ENCODE results near the gene SEC24C.
A peak's percentile ranks its signal among the peaks of the same experiment; 100 is the strongest.

SEC24C gene

DNA sequence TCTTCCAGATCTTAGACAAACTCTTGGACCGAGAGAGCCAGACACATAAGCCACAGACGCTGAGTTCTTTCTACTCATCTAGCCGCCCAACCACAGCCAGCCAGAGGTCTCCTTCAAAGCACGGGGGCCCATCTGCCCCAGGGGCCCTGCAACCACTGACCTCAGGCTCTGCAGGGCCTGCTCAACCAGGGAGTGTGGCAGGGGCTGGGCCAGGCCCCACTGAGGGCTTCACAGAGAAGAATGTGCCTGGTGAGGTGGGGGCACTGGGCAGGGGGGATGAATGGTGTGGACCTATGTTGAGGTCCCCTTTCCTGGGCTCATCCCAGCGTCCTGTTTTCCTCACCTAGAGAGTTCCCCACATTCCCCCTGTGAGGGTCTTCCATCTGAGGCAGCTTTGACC, 52.6 kb downstream of the SEC24C start:
- DNase-seq, result no peak

DNA sequence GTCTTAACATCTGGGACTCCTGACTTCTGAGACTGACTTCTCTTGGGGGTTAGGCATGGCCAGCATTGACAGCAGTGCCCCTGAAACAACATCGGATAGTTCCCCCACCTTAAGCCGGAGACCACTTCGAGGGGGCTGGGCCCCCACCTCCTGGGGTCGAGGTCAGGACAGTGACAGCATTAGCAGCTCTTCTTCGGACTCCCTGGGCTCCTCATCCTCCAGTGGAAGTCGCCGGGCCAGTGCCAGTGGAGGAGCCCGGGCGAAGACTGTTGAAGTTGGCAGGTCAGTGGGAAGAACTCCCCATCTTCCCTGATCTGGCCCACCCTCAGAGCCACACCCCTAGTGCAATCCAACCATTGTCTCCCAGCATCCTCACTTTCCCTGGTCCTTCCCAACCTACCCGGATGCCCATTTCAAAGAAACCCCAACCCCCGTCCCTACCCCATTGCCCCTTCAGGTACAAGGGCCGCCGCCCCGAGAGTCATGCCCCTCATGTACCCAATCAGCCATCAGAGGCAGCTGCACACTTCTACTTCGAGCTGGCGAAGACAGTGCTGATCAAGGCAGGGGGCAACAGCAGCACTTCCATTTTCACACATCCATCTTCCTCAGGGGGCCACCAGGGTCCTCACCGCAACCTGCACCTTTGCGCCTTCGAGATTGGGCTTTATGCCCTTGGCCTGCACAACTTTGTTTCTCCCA, 53.3 kb downstream of the SEC24C start:
- no peak for DNase-seq

DNA sequence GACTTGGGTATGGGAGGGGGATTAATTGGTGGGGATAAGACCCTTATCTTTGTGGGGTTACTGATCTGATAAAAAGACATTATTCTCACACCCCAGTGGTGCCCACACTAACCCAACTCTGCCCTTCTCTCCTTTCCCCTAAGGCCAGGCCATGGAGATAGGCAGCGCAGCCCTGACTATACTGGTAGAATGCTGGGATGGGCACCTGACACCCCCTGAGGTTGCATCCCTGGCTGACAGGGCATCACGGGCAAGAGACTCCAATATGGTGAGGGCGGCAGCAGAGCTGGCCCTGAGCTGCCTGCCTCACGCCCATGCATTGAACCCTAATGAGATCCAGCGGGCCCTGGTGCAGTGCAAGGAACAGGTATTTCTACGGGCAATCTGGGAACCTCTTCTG, 53.9 kb downstream of the SEC24C start:
- DNase-seq, result no peak

DNA sequence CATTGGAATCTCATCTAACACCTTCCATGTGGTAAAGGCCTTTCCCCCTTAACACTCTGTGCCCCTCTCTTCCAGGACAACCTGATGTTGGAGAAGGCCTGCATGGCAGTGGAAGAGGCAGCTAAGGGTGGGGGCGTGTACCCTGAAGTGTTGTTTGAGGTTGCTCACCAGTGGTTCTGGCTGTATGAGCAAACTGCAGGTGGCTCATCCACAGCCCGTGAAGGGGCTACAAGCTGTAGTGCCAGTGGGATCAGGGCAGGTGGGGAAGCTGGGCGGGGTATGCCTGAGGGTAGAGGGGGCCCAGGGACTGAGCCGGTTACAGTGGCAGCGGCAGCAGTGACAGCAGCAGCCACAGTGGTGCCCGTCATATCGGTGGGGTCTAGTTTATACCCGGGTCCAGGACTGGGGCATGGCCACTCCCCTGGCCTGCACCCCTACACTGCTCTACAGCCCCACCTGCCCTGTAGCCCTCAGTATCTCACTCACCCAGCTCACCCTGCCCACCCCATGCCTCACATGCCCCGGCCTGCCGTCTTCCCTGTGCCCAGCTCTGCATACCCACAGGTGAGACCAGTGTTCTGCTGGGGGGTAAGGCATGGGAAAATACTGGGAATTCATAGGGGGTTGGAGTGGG, 54.9 kb downstream of the SEC24C start:
- DNase-seq, result no peak

GRCh38 chr10:73799899-73800559, 55.9 kb downstream of the SEC24C start:
- DNase-seq, result no peak

- DNase-seq, result no peak
These were observed 56.5 kb downstream of the SEC24C start for GRCh38 chr10:73800560-73801252.

- DNase-seq, result no peak
These were observed 57.0 kb downstream of the SEC24C start for GRCh38 chr10:73801253-73801590.

- no peak for DNase-seq
These were observed 58.3 kb downstream of the SEC24C start for GRCh38 chr10:73802276-73802991.

GRCh38 chr10:73803680-73804286, 59.6 kb downstream of the SEC24C start:
- no peak for DNase-seq

DNA sequence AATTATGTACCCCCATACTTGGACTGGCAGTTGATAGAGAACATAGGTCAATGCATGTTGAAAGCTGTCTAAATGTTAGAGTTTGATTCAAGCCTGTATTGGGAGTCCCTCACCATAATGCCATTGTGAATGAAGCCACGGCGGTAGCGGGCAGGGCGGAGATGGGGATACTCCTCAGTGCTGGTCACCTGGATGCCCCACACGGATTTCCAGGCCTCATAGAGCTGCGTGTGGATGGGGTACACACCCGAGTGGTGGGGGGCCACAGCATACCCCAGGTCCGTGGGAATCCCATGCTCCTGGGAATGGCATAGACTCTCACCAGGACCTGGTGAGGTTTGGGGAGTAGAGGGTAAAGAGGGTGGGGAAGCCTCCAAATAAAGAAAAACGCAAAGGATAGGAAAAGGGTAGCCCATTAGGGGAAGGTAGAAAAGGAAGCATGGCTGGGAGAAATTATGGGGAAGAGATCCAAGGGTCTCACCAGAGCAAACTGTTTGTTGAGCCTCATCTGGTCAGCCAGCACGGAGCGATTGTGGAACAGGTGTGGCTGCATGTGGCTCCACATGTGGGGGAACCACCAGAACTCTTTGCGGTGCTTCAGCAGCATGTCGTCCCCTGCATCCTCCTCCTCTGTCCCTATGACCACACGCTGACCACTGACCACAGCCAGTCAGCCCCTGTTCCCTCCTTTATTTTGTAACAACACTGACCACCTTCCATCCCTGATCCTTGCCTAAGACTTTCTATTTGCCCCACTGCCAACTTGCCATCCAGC, 62.2 kb downstream of the SEC24C start:
- DNase-seq, result no peak

- DNase-seq, result no peak
These were observed 63.3 kb downstream of the SEC24C start for GRCh38 chr10:73807471-73807870.

DNA sequence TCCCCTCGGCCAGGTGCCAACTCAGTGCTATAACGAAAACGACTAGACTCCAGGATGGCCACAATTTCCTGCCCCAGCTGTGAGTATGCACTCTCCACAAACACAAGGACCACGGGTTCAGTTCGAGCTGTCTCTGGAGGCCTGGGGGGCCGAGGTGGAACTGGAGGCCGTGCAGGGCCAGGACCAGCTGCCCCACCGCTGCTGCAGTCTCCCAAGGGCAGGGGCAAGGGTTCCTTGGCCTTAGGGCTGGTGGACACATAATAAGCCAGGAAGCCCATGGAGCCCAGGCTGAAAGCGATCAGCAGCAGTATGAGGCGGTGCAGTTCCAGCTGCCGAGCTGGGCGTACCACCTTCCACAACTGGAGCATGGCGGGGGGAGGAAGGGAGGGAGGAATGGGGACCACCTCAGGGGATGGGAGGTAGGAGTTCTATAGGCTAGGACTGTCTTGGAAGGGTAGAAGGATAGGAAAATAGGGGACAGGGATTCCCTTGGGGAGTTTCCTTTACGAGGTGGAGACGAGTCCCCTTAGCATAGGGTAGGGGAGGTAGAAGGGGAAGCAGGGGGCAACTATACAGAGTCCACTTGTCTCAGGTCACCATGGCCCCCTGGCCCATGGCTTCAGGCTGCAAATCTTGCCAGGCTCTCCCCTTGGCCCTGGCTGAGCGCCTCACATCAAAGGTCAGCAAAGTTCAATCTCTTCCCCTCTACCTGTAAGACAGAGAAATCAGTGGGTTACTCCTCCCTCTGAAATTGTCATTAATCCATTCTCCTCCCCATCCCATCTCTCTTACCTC, 64.0 kb downstream of the SEC24C start:
- no peak for DNase-seq

DNA sequence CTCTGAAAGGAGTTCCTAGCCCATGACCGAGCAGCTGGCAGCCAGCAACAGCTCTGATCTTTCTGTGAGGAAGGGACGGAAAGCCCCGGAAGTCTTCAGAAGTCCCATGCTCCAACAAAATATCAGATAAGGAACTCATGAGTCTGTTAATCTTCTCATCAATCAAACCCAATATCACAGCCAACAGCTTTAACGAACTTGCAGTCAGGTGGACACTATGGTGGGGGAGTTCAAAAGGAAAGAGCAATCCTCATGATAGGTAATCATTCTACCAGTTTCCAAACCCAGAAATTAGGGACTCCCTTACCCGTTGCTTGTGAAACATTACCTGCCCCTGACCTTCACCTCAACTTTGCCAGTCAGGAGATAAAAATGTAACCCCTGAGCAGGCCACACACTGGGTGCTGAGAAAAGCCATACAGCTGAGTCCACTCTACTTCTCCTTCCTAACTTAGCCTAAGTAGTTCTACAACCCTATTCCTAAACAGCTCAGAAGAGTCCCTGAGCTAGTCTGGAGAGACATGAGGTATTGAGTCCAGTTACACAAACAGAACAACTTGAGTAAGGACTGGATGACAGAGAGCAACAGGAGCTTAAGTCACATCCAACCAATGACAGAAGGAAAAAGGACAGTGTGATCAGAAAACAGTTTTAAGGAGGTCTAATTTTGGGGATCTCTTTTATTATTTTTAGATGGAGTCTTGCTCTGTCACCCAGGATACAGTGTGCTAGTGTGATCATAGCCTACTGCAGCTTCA, 65.1 kb downstream of the SEC24C start:
- DNase-seq, result no peak

GRCh38 chr10:73810358-73810734, 66.2 kb downstream of the SEC24C start:
- no peak for DNase-seq

DNA sequence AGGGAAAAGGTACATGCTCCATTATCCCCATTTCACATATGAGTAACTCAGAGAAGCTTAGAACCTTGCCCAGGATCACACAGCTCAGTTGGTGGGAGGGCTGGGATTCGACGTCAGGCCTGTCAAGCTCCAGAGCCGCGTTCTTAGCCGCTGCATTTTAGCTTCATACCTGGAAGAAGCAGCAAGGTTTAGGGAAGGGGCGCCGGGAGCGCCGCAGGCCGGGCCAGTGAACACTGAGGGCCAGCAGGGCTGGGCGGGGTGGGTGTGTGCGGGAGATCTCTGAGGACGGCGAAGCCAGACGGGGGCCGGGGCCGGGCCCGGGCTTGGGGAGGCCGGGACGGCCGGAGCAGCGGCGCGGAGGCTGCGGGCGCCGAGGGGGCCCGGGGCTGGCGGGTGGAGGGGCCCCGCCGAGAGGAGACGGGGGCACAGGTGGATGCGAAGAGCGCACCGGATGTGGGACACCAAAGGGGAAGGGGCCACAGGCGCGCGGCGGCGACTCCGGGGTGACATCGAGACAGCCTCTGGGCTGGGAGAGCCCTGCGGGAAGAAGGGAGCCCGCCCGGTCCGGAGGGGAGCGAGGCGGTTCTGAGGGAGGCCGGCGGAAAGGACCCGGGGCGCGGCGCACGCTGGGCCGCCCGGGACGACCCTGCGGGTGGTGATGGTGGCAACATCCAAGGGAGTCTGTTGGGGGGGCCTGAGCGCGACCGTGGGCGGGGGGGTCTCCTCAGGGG, 66.7 kb downstream of the SEC24C start:
- peak; percentile 60 for DNase-seq

DNA sequence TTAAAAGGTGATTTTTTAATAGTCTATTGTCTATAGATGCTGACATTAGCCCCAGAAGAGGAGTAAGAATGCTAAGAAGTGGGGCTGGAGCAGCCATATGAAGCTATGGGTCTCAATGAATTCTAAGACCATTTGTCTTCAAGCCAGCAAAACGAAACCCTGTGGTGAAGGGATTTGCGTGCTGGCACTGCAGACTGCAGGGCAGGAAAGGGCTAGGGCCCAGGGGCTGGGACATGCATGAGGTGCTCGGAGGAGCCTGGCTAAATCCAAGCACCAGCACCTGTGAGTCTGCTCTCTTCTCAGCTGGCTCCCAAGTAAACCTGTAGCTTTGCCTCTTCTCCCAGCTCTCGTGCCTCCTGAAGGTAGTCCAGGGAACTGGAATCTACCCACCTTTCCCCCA, 68.5 kb downstream of the SEC24C start:
- DNase-seq, result no peak

DNA sequence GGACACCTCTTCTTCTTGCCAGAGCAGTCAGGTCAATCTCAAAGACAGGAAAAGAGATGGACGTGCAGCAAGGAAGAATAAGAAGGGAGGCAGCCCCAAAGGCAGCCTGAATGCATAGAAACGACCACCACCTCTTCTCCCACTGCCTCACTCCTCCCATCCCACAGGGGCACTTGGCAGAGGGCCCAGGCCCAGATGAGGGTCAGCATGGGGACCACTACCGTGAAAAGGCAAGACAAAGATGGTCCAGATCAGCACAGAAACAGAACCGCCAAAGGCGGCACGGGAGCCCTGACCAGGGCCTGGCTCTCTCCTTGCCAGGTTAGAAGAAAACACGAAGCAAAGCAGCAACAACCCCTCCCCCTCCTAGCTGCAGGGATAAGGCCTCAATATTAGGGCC, 69.2 kb downstream of the SEC24C start:
- DNase-seq, result no peak

- no peak for DNase-seq
These were observed 70.2 kb downstream of the SEC24C start for GRCh38 chr10:73814276-73814895.

All from activated CD4-positive, alpha-beta T cell treated with anti-CD3 and anti-CD28 coated beads, Interleukin-2, amount 50 U/mL, for 16 hours (primary cell).